A549 (cell line): ENCODE measurements around the gene CRNKL1. TPM values are rescaled to one million over a fixed set of nuclear protein-coding genes. Genes with fewer than 3 reads are reported as not detected.

Source experiments
- ATAC-seq, 2 experiments: fragments of 200-7000 bp in 1 of 2; fragments of >200 bp in 1 of 2; cut with Nextera tagmentation in 1 of 2; cut with Tn5 transposase in 1 of 2; 3 replicates each; pipeline versions ENCODE4 v1.8.0 to v1.9.1; 2018 to 2020; ENCODE audit warnings: mild to moderate bottlenecking in 1 of 2, moderate library complexity in 1 of 2
- CTCF ChIA-PET: fragments of 300-600 bp; sonication (Branson Sonifier 250); formaldehyde crosslinking; extraction: SDS; loops from one replicate; lab custom pipeline; 2021; ENCODE audit warnings: antibody characterized with exemption, inconsistent platforms; lab: Yijun Ruan, JAX
- POLR2A ChIA-PET: fragments of 350-600 bp; formaldehyde crosslinking; extraction: SDS; loops from one replicate; lab custom pipeline; 2021; ENCODE audit warnings: antibody characterized with exemption, inconsistent platforms; lab: Yijun Ruan, JAX
- DNase-seq, 2 experiments: peaks; one replicate each; pipeline versions ENCODE4 v3.0.0 to v3.0.0-alpha.2; 2011 to 2016; ENCODE audit warnings: low read depth in 1 of 2, low spot score in 1 of 2
- FAIRE-seq: peaks from 2 replicates; lab custom pipeline; 2011; peaks lifted over from hg19 to GRCh38; lab: Jason Lieb, UNC
- H3K27ac ChIP-seq, 2 experiments: fragments of >200 bp; sonication (Bioruptor Twin); formaldehyde crosslinking; 3 replicates each; pipeline ENCODE4 v1.5.1; 2016 to 2017
- H3K4me1 ChIP-seq: fragments of >200 bp; sonication (Bioruptor Twin); formaldehyde crosslinking; 3 replicates; pipeline ENCODE4 v1.6.1; 2016
- H3K4me2 ChIP-seq: fragments of >200 bp; sonication (Bioruptor Twin); formaldehyde crosslinking; 3 replicates; pipeline ENCODE4 v1.6.1; 2016
- H3K4me3 ChIP-seq: fragments of >200 bp; sonication (Bioruptor Twin); formaldehyde crosslinking; 3 replicates; pipeline ENCODE4 v1.5.1; 2016
- H3K9me3 ChIP-seq: fragments of >200 bp; sonication (Bioruptor Twin); formaldehyde crosslinking; 3 replicates; pipeline ENCODE4 v1.6.1; 2016
- ATOH8 ChIP-seq: fragments of 250-450 bp; sonication (Bioruptor Pico); IDR thresholded peaks from 2 replicates; pipeline ENCODE4 v1.5.0; 2020; ENCODE audit warnings: low read depth, mild to moderate bottlenecking, moderate library complexity
- BHLHE40 ChIP-seq: IDR thresholded peaks from 2 replicates; pipeline ENCODE4 v1.6.1; 2012; ENCODE audit warnings: low read depth, low read length, inconsistent platforms
- E2F6 ChIP-seq: IDR thresholded peaks from 2 replicates; pipeline ENCODE4 v1.6.1; 2012; ENCODE audit warnings: low read depth, borderline replicate concordance
- EHMT2 ChIP-seq: fragments of 200-600 bp; sonication (generic); IDR thresholded peaks from 2 replicates; pipeline ENCODE4 v1.6.1; 2016; ENCODE audit warnings: antibody characterized with exemption, low read depth, mild to moderate bottlenecking, moderate library complexity
- FOSB ChIP-seq: fragments of 250-450 bp; sonication (Bioruptor Pico); IDR thresholded peaks from 2 replicates; pipeline ENCODE4 v1.5.0; 2020; ENCODE audit warnings: mild to moderate bottlenecking, moderate library complexity
- GATA3 ChIP-seq: IDR thresholded peaks from 2 replicates; pipeline ENCODE4 v1.6.1; 2012; ENCODE audit warnings: borderline replicate concordance
- HDAC2 ChIP-seq: fragments of 200-600 bp; sonication (generic); IDR thresholded peaks from 2 replicates; pipeline ENCODE4 v1.6.1; 2016
- HEYL ChIP-seq: fragments of 250-450 bp; sonication (Bioruptor Pico); IDR thresholded peaks from 2 replicates; pipeline ENCODE4 v1.8.0; 2021; ENCODE audit warnings: mild to moderate bottlenecking, moderate library complexity
- HOXB5 ChIP-seq: fragments of 250-450 bp; sonication (Bioruptor Pico); IDR thresholded peaks from 2 replicates; pipeline ENCODE4 v1.5.0; 2020; ENCODE audit warnings: mild to moderate bottlenecking, moderate library complexity
- JUN ChIP-seq, 2 experiments: fragments of >200 bp; sonication (Bioruptor Twin); formaldehyde crosslinking; IDR thresholded peaks; 2 replicates in 1 of 2; 3 replicates in 1 of 2; pipeline ENCODE4 v1.6.1; 2016 to 2017
- JUNB ChIP-seq: fragments of >200 bp; sonication (Bioruptor Twin); formaldehyde crosslinking; IDR thresholded peaks from 2 replicates; pipeline ENCODE4 v1.6.1; 2016
- KDM5A ChIP-seq: fragments of 200-600 bp; sonication (generic); IDR thresholded peaks from 2 replicates; pipeline ENCODE4 v1.6.1; 2016; ENCODE audit warnings: antibody characterized with exemption, mild to moderate bottlenecking
- MAFK ChIP-seq: fragments of 450-650 bp; IDR thresholded peaks from 2 replicates; pipeline ENCODE4 v1.6.1; 2014; ENCODE audit not compliant: partially characterized antibody
- MAX ChIP-seq: IDR thresholded peaks from 2 replicates; pipeline ENCODE4 v1.6.1; 2012
- NPAS2 ChIP-seq: fragments of 250-450 bp; sonication (Bioruptor Pico); IDR thresholded peaks from 2 replicates; pipeline ENCODE4 v1.8.0; 2022; ENCODE audit warnings: mild to moderate bottlenecking, moderate library complexity, borderline replicate concordance
- NR3C1 ChIP-seq: fragments of >200 bp; sonication (Bioruptor Twin); formaldehyde crosslinking; IDR thresholded peaks from 3 replicates; pipeline ENCODE4 v1.6.1; 2017
- PHF8 ChIP-seq: fragments of 200-600 bp; sonication (generic); IDR thresholded peaks from 2 replicates; pipeline ENCODE4 v1.6.1; 2016; ENCODE audit warnings: low read depth, mild to moderate bottlenecking, antibody characterized with exemption, moderate library complexity, borderline replicate concordance
- RAD21 ChIP-seq, 2 experiments: fragments of >200 bp in 1 of 2; sonication (Bioruptor Twin) in 1 of 2; formaldehyde crosslinking in 1 of 2; IDR thresholded peaks in 1 of 2; conservative IDR thresholded peaks in 1 of 2; 2 replicates in 1 of 2; 3 replicates in 1 of 2; pipeline ENCODE4 v1.6.1; 2012 to 2018; ENCODE audit warnings: inconsistent platforms in 1 of 2
- RCOR1 ChIP-seq: fragments of 150-350 bp; IDR thresholded peaks from 2 replicates; pipeline ENCODE4 v1.6.1; 2014; ENCODE audit warnings: antibody characterized with exemption, low read length, low read depth
- RNF2 ChIP-seq: fragments of 200-600 bp; sonication (generic); IDR thresholded peaks from 2 replicates; pipeline ENCODE4 v1.6.1; 2016; ENCODE audit warnings: low read depth, mild to moderate bottlenecking, antibody characterized with exemption, moderate library complexity, borderline replicate concordance
- SMC3 ChIP-seq: fragments of >200 bp; sonication (Bioruptor Twin); formaldehyde crosslinking; IDR thresholded peaks from 3 replicates; pipeline ENCODE4 v1.6.1; 2018; ENCODE audit warnings: inconsistent platforms
- TP53 ChIP-seq: fragments of 250-450 bp; sonication (Bioruptor Pico); IDR thresholded peaks from 2 replicates; pipeline ENCODE4 v1.5.0; 2021; ENCODE audit warnings: mild to moderate bottlenecking, moderate library complexity
- ZC3H11A ChIP-seq: fragments of 450-650 bp; IDR thresholded peaks from 2 replicates; pipeline ENCODE4 v1.6.1; 2014; ENCODE audit warnings: antibody characterized with exemption, mild to moderate bottlenecking
- ZNF302 ChIP-seq: fragments of 250-450 bp; sonication (Bioruptor Pico); IDR thresholded peaks from 2 replicates; pipeline ENCODE4 v1.9.0; 2021; ENCODE audit warnings: inconsistent platforms, mild to moderate bottlenecking, moderate library complexity
- WGBS: methylation state at CpG from one replicate; pipeline ENCODE4 v1.1.6; 2017; ENCODE audit errors: missing lambda C conversion rate; 5-methylcytosine and 5-hydroxymethylcytosine counted together
- polyA plus RNA-seq, 4 experiments: library from polyadenylated mRNA; depleted of rRNA in 3 of 4; stranded (reverse); fragments of >200 nt; fragmentation: RNase III in 1 of 4; extraction: RNeasy Plus Mini Kit Qiagen cat#74134 plus additional on column Dnase treatment in 1 of 4; gene quantifications; 2 replicates in 3 of 4; 3 replicates in 1 of 4; pipeline ENCODE4 v1.2.3, GENCODE V29; 2011 to 2017
- TF ChIP-seq, protein P1 (sequence below): fragments of 200-600 bp; sonication (generic); IDR thresholded peaks from 2 replicates; pipeline ENCODE4 v1.6.1; 2016; ENCODE audit warnings: antibody characterized with exemption, mild to moderate bottlenecking, moderate library complexity
- TF ChIP-seq, protein P2 (sequence below): fragments of >200 bp; sonication (Bioruptor Twin); formaldehyde crosslinking; IDR thresholded peaks from 2 replicates; pipeline ENCODE4 v1.6.1; 2016

CRNKL1 gene
- polyA plus RNA-seq, 2 of the 4 experiments (the other 2 are of a cell fraction), result 19.4 to 32.1 TPM

- no peak for TF ChIP-seq FOSB (CRISPR knock-in tag)
- TF ChIP-seq NR3C1, result no peak
- no peak for TF ChIP-seq JUN (IDR thresholded peaks at IDR 0.05)
- no peak for TF ChIP-seq HEYL (CRISPR knock-in tag)
- TF ChIP-seq ZC3H11A, result no peak
- Histone ChIP-seq H3K9me3 (no peaks in the 10 kb centered on the region), H3K27ac (no peak overlapping the region), H3K4me1 (peaks cover 22% of the 10 kb centered on the region), H3K4me3 (no peak overlapping the region), H3K4me2 (no peak overlapping the region)
- ChIA-PET POLR2A (no interaction called here), CTCF (no interaction called here)
- DNase-seq (no peak), FAIRE-seq (no peak), ATAC-seq (no peak)
Measured at GRCh38 chr20:20022498-20022897, 29.8 kb downstream of the CRNKL1 start.

DNA sequence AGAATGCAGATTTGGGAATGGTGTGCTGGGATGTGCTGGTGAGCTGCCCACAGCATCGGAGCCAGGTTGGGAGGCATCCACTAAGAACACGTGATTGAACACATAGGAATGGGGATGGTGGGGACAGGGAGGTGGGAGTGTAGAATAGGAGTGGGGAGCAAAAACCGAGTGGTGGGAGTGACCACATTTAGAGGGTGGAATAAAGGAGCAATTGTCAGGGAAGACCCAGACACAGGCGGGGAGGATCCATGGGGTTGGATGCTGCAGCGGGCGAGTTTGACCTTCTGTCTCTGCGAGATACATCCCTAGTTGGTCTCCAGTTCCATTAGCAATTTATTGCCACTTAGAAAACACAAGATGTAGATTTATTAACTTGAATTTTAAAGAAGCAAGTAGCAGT is 30.4 kb downstream of the CRNKL1 start:
- H3K4me2 ChIP-seq, result no peak overlapping the region
- H3K4me1 ChIP-seq, result peaks cover 22% of the 10 kb centered on the region
- FAIRE-seq (no peak), ATAC-seq (no peak), DNase-seq (no peak)
- no peak overlapping the region for H3K4me3 ChIP-seq
- ChIA-PET CTCF (no interaction called here), POLR2A (no interaction called here)
- H3K9me3 ChIP-seq, result no peaks in the 10 kb centered on the region
- 82% methylated on average over 7 of the region's 7 CpGs for WGBS
- no peak overlapping the region for H3K27ac ChIP-seq
- TF ChIP-seq PHF8 (no peak), MAFK (no peak), SMC3 (no peak), RNF2 (no peak), MAX (no peak), GATA3 (no peak), HDAC2 (no peak), E2F6 (no peak), HOXB5 (CRISPR knock-in tag) (no peak), TP53 (CRISPR knock-in tag) (no peak)
- TF ChIP-seq, protein P1, sequence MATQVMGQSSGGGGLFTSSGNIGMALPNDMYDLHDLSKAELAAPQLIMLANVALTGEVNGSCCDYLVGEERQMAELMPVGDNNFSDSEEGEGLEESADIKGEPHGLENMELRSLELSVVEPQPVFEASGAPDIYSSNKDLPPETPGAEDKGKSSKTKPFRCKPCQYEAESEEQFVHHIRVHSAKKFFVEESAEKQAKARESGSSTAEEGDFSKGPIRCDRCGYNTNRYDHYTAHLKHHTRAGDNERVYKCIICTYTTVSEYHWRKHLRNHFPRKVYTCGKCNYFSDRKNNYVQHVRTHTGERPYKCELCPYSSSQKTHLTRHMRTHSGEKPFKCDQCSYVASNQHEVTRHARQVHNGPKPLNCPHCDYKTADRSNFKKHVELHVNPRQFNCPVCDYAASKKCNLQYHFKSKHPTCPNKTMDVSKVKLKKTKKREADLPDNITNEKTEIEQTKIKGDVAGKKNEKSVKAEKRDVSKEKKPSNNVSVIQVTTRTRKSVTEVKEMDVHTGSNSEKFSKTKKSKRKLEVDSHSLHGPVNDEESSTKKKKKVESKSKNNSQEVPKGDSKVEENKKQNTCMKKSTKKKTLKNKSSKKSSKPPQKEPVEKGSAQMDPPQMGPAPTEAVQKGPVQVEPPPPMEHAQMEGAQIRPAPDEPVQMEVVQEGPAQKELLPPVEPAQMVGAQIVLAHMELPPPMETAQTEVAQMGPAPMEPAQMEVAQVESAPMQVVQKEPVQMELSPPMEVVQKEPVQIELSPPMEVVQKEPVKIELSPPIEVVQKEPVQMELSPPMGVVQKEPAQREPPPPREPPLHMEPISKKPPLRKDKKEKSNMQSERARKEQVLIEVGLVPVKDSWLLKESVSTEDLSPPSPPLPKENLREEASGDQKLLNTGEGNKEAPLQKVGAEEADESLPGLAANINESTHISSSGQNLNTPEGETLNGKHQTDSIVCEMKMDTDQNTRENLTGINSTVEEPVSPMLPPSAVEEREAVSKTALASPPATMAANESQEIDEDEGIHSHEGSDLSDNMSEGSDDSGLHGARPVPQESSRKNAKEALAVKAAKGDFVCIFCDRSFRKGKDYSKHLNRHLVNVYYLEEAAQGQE, result no peak
- TF ChIP-seq, all 56 proteins: peak for 0

DNA sequence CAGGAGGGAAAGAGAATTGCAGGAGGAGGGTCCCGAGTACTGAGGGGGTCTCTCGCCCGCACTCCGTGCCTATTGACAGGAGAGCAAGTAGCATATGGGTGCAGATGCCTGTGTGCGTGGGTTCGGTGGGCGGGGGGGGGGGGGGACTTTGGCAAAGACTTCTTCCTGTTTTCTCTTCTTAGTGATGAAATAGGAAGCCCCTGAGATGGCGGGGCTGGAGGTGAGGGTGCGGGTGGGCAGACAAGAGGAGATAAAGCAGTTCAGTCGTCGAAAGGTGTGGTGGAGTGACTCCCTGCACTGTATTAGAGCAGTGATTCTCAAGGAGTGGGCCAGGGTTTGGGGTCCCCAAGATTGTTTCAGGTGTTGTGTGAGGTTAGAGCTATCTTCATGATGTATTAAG is 31.4 kb downstream of the CRNKL1 start:
- ATAC-seq (no peak), DNase-seq (no peak), FAIRE-seq (no peak)
- POLR2A ChIA-PET, result no interaction called here
- WGBS, result 95% methylated on average over 9 of the region's 11 CpGs
- Histone ChIP-seq H3K9me3 (no peaks in the 10 kb centered on the region), H3K4me2 (no peak overlapping the region), H3K27ac (no peak overlapping the region), H3K4me3 (no peak overlapping the region), H3K4me1 (peaks cover 22% of the 10 kb centered on the region)
- no peak for TF ChIP-seq JUN (IDR thresholded peaks at IDR 0.05)
- no peak for TF ChIP-seq GATA3
- no peak for TF ChIP-seq BHLHE40
- TF ChIP-seq NR3C1, result no peak
- TF ChIP-seq, protein P2, sequence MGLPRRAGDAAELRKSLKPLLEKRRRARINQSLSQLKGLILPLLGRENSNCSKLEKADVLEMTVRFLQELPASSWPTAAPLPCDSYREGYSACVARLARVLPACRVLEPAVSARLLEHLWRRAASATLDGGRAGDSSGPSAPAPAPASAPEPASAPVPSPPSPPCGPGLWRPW, result no peak
- TF ChIP-seq ZNF302, result no peak
- no peak for TF ChIP-seq NPAS2 (CRISPR knock-in tag)
- no peak for TF ChIP-seq KDM5A
- no peak for TF ChIP-seq ATOH8 (CRISPR knock-in tag)
- no peak for TF ChIP-seq RCOR1
- no peak for TF ChIP-seq RAD21 (conservative IDR thresholded peaks at IDR 0.05 in 1 of 2, IDR thresholded peaks at IDR 0.05 in 1 of 2)
- TF ChIP-seq JUNB, result no peak
- no peak for TF ChIP-seq EHMT2
- CTCF ChIA-PET, result interaction anchor here (0.5 to 1.0 kb wide), 4 partner anchors 56 to 650 kb away, joined by 3 to 4 read pairs (median 4); no protein-coding TSS in a partner anchor
